NCI-H1930 (cell line): ENCODE data around the gene KSR1.
"Not testable (repeated sequence)": the region's sequence is repeated elsewhere in the genome, so short reads cannot be mapped to it uniquely, and the experiment has no call there.

Experiments used
- DNase-seq, 2 experiments: peaks; one replicate each; lab custom pipeline; 2025; lab: John Stamatoyannopoulos, UW

KSR1 gene

DNA sequence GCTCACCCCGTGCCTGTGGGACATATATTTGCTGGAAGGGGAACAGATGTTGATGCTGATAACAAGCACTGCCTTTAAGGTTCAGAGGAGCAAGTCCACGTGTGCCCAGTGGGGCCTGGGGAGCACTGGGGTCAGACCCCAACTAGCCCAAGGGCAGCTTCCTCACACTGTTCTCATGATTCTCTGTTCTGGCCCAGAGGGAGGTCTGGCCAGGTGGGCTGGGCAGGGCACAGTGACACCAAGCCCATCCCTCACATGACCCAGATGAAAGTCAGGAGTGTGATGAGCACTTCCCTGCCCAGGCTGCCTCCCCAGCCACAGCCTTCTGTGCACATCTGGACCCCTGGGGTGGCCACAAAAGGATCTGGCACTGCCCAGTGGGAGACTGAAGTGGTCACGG lies 29.8 kb upstream of the KSR1 start:
- DNase-seq = not testable (repeated sequence)

DNA sequence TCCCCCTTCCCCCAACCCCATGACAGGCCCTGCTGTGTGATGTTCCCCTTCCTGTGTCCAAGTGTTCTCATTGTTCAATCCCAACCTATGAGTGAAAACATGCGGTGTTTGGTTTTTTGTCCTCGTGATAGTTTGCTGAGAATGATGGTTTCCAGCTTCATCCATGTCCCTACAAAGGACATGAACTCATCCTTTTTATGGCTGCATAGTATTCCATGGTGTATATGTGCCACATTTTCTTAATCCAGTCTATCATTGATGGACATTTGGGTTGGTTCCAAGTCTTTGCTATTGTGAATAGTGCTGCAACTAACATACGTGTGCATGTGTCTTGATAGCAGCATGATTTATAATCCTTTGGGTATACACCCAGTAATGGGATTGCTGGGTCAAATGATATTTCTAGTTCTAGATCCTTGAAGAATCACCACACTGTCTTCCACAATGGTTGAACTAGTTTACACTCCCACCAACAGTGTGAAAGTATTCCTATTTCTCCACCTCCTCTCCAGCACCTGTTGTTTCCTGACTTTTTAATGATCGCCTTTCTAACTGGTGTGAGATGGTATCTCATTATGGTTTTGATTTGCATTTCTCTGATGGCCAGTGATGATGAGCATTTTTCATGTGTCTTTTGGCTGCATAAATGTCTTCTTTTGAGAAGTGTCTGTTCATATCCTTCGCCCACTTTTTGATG lies 28.9 kb upstream of the KSR1 start:
- not testable (repeated sequence) for DNase-seq

GRCh38 chr17:27428781-27429505 lies 27.3 kb upstream of the KSR1 start:
- no peak for DNase-seq

DNA sequence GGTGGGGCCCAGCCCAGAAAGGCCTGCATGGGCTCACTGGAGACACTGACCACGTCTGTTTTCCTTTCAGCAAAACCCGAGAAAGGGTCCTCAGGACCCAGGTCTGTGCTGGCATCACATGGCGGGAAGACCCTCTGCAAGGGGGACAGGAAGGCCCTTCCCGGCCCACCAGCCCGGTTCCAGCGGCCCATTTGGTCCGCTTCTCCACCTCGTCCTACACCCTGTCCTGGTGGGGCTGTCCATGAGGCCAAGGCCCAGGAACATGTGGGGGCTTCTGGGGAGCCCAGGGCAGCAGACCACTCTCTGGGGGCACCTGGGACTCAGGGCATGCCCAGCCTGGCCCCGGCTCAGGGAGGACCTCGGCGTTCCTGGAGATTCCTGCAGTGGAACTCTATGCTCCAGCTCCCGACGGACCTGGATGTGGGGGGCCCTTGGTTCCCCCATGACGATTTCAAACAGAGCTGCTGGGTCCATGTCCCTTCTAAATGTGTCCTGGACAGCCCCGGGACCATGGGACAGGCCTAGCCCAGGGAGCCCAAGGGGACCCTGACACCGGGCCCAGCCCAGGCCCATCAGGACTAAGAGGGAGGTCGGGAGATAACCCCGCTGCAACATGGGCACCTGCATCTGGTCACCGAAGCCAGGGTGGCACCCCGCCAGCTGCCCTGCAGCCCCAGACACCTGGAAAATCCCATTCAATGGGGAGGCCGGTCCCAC lies 26.4 kb upstream of the KSR1 start:
- DNase-seq = no peak

DNA sequence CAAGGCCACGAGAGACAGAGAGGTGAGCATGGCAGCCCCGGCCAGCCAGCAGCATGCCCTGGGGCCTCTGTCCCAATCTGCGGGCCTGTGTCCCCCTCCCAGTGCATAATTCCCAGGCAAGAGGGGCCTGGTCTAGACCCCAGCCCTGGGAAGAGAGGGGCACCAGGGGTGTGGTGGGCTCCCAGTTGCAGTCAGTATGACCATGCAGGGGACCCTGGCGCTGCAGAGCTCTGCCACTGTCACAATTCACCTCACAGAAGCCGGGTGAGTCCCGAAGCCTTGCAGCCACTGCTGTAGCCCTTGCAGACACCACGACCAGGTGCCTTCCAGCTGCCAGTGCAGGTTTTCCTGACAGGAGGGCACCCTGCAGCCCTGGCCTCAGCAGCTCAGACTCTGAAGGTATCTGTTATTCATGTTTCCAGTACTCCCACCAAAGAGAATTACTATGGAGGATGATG lies 25.8 kb upstream of the KSR1 start:
- DNase-seq = no peak

DNA sequence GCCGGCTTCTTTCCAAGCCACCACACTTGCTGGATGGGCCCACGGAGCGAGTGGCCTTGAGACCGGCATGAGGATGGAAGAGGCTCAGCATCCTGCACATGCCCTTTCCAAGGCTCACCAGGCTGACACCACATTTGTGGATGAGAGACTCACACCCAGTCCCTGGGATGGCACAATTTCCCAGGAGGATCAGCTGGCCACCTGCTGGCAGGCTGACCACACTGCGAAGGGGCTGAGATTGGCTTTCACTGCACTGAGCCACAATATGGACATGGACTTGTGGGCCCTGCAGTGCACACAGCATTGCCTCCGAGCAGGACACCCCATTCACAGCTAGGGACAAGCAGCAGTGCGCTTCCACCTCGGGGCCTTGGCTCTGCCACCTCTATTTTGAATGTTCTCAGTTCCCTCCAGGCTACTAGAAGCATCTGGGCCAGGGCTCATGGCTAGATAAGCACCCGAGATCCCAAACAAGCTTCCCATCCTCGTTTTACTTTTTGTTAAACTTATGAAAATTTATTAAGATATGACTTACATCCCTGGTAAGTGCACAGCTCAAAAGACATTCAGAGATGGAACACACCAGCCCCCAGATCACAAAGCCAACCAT lies 25.3 kb upstream of the KSR1 start:
- no peak for DNase-seq

GRCh38 chr17:27433521-27433920 lies 22.7 kb upstream of the KSR1 start:
- DNase-seq = no peak

- DNase-seq = not testable (repeated sequence)
These were observed 20.7 kb upstream of the KSR1 start for GRCh38 chr17:27435431-27436070.

GRCh38 chr17:27438348-27438998 lies 17.8 kb upstream of the KSR1 start:
- no peak for DNase-seq

DNA sequence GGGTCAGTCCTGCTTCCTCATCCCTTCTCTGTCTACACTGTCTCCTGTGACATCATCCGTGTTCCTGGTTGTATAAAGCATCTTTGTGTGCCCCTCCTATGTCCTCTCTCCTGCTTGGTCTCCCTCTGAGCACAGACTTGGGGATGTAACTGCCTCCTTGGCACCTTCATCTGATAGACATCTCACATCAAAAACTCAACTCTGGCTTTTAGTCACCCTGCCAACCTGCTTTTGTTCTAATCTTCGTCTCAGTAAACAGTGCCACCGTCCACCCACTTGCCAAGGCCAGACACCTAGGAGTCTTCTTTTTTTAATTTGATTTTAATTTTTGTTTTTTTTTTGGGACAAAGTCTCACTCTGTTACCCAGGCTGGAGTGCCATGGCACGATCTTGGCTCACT lies 16.9 kb upstream of the KSR1 start:
- DNase-seq = no peak

DNA sequence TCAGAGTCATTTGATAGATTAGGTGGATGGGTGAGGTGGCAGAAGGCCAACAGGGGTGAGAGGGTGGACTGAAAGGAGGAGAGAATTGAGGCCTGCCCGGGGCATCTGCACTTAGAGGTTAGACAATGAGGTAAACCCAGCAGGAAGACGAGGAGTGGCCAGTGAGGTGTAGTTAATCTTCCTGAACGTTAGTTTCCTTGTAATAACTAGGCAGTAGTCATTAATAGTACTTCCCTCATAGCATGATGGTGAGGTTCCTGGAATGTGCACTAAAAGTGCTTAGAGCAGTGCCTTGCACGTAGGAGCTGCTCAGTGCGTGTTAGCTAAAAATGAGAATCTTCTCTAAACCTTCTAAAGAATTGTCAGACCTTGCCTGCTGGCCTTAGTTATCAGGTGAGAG lies 13.5 kb upstream of the KSR1 start:
- no peak for DNase-seq

DNA sequence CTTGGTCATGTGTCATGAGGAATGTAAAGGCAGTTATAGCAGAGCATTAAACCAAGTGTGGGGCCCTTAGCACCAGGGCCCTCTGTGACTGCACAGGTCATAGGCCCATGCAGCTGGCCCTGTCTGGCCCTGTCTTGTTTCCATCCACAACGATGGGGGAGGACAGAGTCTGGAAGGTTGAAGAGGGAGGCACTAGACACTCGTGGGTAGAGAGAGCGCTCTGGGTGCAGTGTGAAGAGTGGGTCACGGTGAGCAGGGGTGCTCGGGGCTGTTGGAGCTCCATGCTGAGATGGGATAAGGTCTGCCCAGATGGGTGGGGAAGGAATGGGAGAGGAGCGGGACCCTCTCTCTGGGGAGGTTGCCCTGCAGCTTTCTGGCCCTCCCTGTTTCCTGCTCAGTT lies 12.8 kb upstream of the KSR1 start:
- no peak for DNase-seq

DNA sequence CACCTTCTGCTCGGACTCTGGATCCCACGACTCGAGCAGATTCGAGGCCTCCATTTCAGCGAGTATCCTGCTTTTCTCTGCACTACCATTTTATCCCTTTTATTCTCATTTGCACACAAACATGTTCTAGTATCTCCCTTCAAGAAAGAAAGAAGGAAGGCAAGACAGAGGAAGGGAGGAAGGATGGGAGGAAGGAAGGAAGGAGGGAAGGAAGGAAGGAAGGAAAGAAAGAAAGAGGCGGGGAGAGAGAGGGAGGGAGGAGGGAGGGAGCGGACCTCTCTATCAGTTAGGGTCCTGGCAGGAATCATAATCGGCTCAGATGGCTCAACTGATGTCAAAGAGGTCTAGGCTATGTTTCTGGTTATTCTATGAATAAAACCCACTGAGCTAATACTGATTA lies 10.3 kb upstream of the KSR1 start:
- no peak for DNase-seq

- DNase-seq = no peak
These were observed 9.5 kb upstream of the KSR1 start for GRCh38 chr17:27446569-27447301.

- DNase-seq = not testable (repeated sequence)
These were observed 7.7 kb upstream of the KSR1 start for GRCh38 chr17:27448534-27448933.

DNA sequence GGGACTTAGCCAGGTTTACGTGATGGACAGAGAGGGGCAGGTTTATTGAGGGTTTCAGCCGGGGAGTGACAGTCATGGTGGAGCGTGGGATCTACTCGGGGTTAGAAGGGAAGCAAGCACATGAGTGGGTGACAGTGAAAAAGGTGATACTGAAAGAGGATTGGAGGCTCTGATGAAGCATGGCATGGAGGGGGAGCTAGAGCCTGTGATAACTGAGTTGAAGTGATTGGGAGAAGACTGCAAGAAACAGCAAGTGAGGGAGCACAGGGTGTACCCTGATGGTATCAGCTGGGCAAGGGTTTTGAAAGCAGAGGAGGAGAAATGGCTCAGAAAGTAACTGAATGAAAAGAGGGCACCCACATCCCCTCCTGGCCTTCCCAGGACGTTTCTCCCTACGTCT lies 6.7 kb upstream of the KSR1 start:
- no peak for DNase-seq

DNA sequence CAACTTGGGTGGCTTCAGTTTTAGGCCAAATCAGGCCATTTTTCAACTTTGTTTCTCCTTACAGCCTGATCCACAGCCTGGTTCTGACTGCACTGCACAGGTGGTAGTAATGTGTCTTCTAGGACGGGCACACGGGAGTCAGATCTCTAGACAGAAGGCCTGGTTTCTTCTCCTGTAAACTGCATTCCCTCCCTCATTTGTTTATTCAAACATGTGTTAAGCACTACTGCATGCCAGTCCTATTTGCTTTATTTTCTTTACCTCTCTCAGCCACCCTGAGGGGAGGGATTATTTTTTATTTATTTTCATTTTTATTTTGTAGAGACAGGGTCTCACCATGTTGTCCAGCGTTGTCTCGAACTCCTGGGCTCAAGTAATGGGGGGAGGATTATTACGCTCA lies 6.3 kb upstream of the KSR1 start:
- no peak for DNase-seq

DNA sequence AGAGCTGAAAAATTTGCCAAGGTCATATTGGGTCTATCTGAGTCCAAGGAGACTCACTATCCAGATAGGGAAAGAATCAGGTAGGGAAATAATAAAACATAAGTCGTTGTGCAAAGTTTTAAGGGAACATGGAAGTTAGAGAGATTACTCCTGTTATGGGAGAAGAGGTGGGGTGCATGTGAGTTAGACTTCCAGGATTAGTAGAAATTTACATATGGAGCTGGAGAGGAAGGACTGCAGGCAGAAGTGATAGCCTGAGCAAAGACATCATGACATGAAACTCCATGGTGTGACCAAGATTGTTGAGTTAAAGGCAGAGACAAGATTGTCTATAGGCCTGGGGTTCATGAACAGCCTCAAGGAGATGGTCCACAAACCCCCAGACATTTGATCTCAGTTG lies 5.8 kb upstream of the KSR1 start:
- DNase-seq = no peak

DNA sequence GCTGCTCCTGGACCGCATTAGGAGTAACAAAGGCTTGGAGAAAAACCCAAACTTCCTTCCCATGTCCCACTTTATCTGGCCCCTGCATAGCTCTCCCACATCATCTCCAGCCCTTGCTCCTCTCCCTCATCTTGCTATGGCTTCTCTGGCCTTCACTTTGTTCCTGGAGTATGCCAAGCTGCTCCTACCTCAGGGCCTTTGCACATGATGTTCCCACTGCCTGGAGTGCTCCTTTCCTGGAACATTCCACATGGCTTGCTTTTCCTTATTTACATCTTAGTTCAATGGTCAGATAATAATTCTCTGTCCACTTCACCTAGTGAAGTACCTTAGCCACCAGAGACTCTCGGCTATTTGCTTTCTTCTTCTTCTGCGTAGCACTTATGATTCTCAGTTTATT lies 4.3 kb upstream of the KSR1 start:
- DNase-seq = no peak

DNA sequence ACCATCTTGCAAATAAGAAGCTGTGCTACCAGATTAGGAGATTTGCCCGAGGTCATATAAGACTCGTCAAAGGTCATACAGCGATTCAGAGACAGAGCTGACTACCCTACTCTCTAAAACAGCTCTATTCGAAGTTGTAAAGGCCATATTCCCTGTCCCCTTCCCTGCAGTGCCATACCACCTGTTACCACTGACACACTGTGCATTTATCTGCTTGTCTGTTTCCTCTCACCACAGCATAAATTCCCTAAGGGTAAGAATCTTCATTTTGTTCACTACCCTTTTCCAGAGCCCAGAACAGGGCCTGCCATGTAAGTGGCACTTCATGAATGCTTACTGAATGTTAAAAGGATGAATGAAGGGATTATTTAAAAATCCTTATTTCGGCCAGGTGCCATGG lies 3.4 kb upstream of the KSR1 start:
- DNase-seq = no peak

GRCh38 chr17:27453471-27453870 lies 2.8 kb upstream of the KSR1 start:
- no peak for DNase-seq
